GM23338 (cell line): ENCODE measurements around the gene PRKCH. TPM values are rescaled to one million over a fixed set of nuclear protein-coding genes. Genes with fewer than 3 reads are reported as not detected.

Source experiments
- ATAC-seq: fragments of 200-7000 bp; cut with Tn5 transposase; 3 replicates; pipeline ENCODE4 v1.9.1; 2020
- DNase-seq: peaks from one replicate; pipeline ENCODE4 v3.0.0-alpha.2; 2015; ENCODE audit warnings: low spot score
- H2AFZ ChIP-seq: fragments of 200-600 bp; sonication (generic); 2 replicates; pipeline ENCODE4 v1.8.0; 2016; ENCODE audit warnings: antibody characterized with exemption, mild to moderate bottlenecking, moderate library complexity
- H3F3A ChIP-seq: fragments of 200-600 bp; sonication (generic); replicated peaks from 2 replicates; pipeline ENCODE4 v1.8.0; 2017; ENCODE audit warnings: antibody characterized with exemption, mixed run types, low read depth
- H3K27ac ChIP-seq: fragments of 200-600 bp; sonication (generic); 2 replicates; pipeline ENCODE4 v1.6.1; 2016; ENCODE audit warnings: low read depth
- H3K27me3 ChIP-seq: fragments of 200-600 bp; sonication (generic); 2 replicates; pipeline ENCODE4 v1.8.0; 2016; ENCODE audit warnings: mild to moderate bottlenecking, mixed run types, moderate library complexity; ENCODE audit not compliant: insufficient read depth
- H3K36me3 ChIP-seq: fragments of 200-600 bp; sonication (generic); 2 replicates; pipeline ENCODE4 v1.8.0; 2016; ENCODE audit warnings: mild to moderate bottlenecking; ENCODE audit not compliant: insufficient read depth
- H3K4me1 ChIP-seq: fragments of 200-600 bp; sonication (generic); 2 replicates; pipeline ENCODE4 v1.8.0; 2016; ENCODE audit warnings: mild to moderate bottlenecking, moderate library complexity; ENCODE audit not compliant: insufficient read depth
- H3K4me2 ChIP-seq: fragments of 200-600 bp; sonication (generic); 2 replicates; pipeline ENCODE4 v1.7.1; 2017; ENCODE audit warnings: mixed run types
- H3K4me3 ChIP-seq: fragments of 200-600 bp; sonication (generic); 2 replicates; pipeline ENCODE4 v1.6.1; 2016; ENCODE audit warnings: mixed run types
- H3K79me2 ChIP-seq: fragments of 200-600 bp; sonication (generic); replicated peaks from 2 replicates; pipeline ENCODE4 v1.8.0; 2017; ENCODE audit warnings: mild to moderate bottlenecking; ENCODE audit not compliant: insufficient read depth
- H3K9me2 ChIP-seq: fragments of 200-600 bp; sonication (generic); 2 replicates; pipeline ENCODE4 v1.8.0; 2017; ENCODE audit not compliant: insufficient read depth
- H4K20me1 ChIP-seq: fragments of 200-600 bp; sonication (generic); replicated peaks from 2 replicates; pipeline ENCODE4 v1.8.0; 2017; ENCODE audit warnings: mild to moderate bottlenecking; ENCODE audit not compliant: insufficient read depth
- H3K27ac Mint-ChIP-seq: 2 replicates; pipeline ENCODE4 v1.8.0; 2020; ENCODE audit warnings: inconsistent platforms, mild to moderate bottlenecking, moderate library complexity, mixed read lengths
- H3K27me3 Mint-ChIP-seq: 3 replicates; pipeline ENCODE4 v1.8.0; 2022; ENCODE audit warnings: low read depth, mild to moderate bottlenecking, moderate library complexity, mixed read lengths, inconsistent platforms; ENCODE audit not compliant: insufficient read depth, poor library complexity
- H3K36me3 Mint-ChIP-seq: 3 replicates; pipeline ENCODE4 v1.8.0; 2021; ENCODE audit warnings: low read depth, mild to moderate bottlenecking, inconsistent platforms, moderate library complexity, mixed read lengths
- H3K4me1 Mint-ChIP-seq: 3 replicates; pipeline ENCODE4 v1.8.0; 2020; ENCODE audit warnings: mild to moderate bottlenecking, inconsistent platforms, mixed read lengths
- H3K4me3 Mint-ChIP-seq: 3 replicates; pipeline ENCODE4 v1.8.0; 2021; ENCODE audit warnings: moderate library complexity, mild to moderate bottlenecking, inconsistent platforms, mixed read lengths
- H3K9me3 Mint-ChIP-seq: 3 replicates; pipeline ENCODE4 v1.8.0; 2020; ENCODE audit warnings: moderate library complexity, mild to moderate bottlenecking, inconsistent platforms, mixed read lengths
- CREB1 ChIP-seq: fragments of 250-450 bp; sonication (Bioruptor Pico); IDR thresholded peaks from 2 replicates; pipeline ENCODE4 v1.5.0; 2020; ENCODE audit warnings: low read depth, mild to moderate bottlenecking, moderate library complexity
- CTCF ChIP-seq, 2 experiments: fragments of 200-600 bp in 1 of 2; sonication (generic) in 1 of 2; conservative IDR thresholded peaks; 2 replicates each; pipeline versions ENCODE4 v1.5.1 to v1.6.1; 2016 to 2017; ENCODE audit warnings: antibody characterized with exemption in 2 of 2, low read depth in 2 of 2, mild to moderate bottlenecking in 2 of 2, moderate library complexity in 1 of 2
- ETS1 ChIP-seq: IDR thresholded peaks from 2 replicates; pipeline ENCODE4 v1.6.1; 2016; ENCODE audit warnings: antibody characterized with exemption
- EZH2 ChIP-seq: fragments of 200-600 bp; sonication (generic); IDR thresholded peaks from one replicate; pipeline ENCODE4 v1.8.0; 2017; ENCODE audit warnings: antibody characterized with exemption, mild to moderate bottlenecking, low read depth; ENCODE audit not compliant: unreplicated experiment
- EZH2phosphoT487 ChIP-seq: fragments of 200-600 bp; sonication (generic); IDR thresholded peaks from one replicate; pipeline ENCODE4 v1.8.1; 2018; ENCODE audit warnings: antibody characterized with exemption; ENCODE audit not compliant: unreplicated experiment
- JUNB ChIP-seq: IDR thresholded peaks from one replicate; pipeline ENCODE4 v1.6.1; 2016; ENCODE audit warnings: antibody characterized with exemption; ENCODE audit not compliant: unreplicated experiment
- NANOG ChIP-seq: IDR thresholded peaks from 2 replicates; pipeline ENCODE4 v1.6.1; 2016; ENCODE audit warnings: antibody characterized with exemption, borderline replicate concordance
- POLR2AphosphoS5 ChIP-seq: IDR thresholded peaks from 2 replicates; pipeline ENCODE4 v1.6.1; 2016; ENCODE audit warnings: antibody characterized with exemption, low read depth
- REST ChIP-seq: IDR thresholded peaks from one replicate; pipeline ENCODE4 v1.6.1; 2018; ENCODE audit warnings: antibody characterized with exemption; ENCODE audit not compliant: unreplicated experiment
- STAT1 ChIP-seq: IDR thresholded peaks from one replicate; pipeline ENCODE4 v1.6.1; 2016; ENCODE audit warnings: antibody characterized with exemption; ENCODE audit not compliant: unreplicated experiment
- ZNF114 ChIP-seq: fragments of 250-450 bp; sonication (Bioruptor Pico); IDR thresholded peaks from 2 replicates; pipeline ENCODE4 v1.5.0; 2020; ENCODE audit warnings: mild to moderate bottlenecking, moderate library complexity
- ZNF331 ChIP-seq: fragments of 250-450 bp; sonication (Bioruptor Pico); IDR thresholded peaks from 2 replicates; pipeline ENCODE4 v1.5.0; 2020; ENCODE audit warnings: low read depth, mild to moderate bottlenecking, moderate library complexity
- ZNF462 ChIP-seq: fragments of 250-450 bp; sonication (Bioruptor Pico); IDR thresholded peaks from 2 replicates; pipeline ENCODE4 v1.5.0; 2020; ENCODE audit warnings: mild to moderate bottlenecking, moderate library complexity
- polyA plus RNA-seq: library from polyadenylated mRNA; unstranded; fragments of >200 nt; fragmentation: Nextera tagmentation; extraction: Ambion mirVana; gene quantifications from 2 replicates; pipeline ENCODE4 v1.2.1, GENCODE V29; 2016
- total RNA-seq: library from RNA; depleted of rRNA; stranded (reverse); fragments of >200 nt; shearing (Covaris generic); gene quantifications from 2 replicates; pipeline ENCODE4 v1.2.3, GENCODE V29; 2014

Gene PRKCH
- total and polyA plus RNA-seq, 2 experiments from 2014 or later: 5.4 to 10.1 TPM

GRCh38 chr14:61346793-61347192, 25.4 kb downstream of the PRKCH start:
- Mint-ChIP-seq H3K4me1 (peaks cover 2% of the 10 kb centered on the region; the same call in 2 of the 3 replicates), H3K36me3 (no peaks in the 10 kb centered on the region), H3K27me3 (no peaks in the 10 kb centered on the region), H3K9me3 (no peaks in the 10 kb centered on the region), H3K27ac (no peak overlapping the region), H3K4me3 (no peak overlapping the region)
- H3K4me2 ChIP-seq: no peak overlapping the region
- TF ChIP-seq CTCF (conservative IDR thresholded peaks at IDR 0.05; ENCODE audit: low read depth in 2 of 2) (no peak), REST (no peak), POLR2AphosphoS5 (no peak), JUNB (no peak), NANOG (no peak), ZNF331 (no peak), STAT1 (no peak), ZNF462 (CRISPR knock-in tag) (no peak), CREB1 (CRISPR knock-in tag) (no peak), ETS1 (no peak), ZNF114 (CRISPR knock-in tag) (no peak), EZH2 (no peak), EZH2phosphoT487 (no peak)
- no peaks in the 10 kb centered on the region for H4K20me1 ChIP-seq
- ATAC-seq: no peak
- H3F3A ChIP-seq: no peaks in the 10 kb centered on the region
- H3K79me2 ChIP-seq: no peaks in the 10 kb centered on the region
- H2AFZ ChIP-seq: no peak overlapping the region
- DNase-seq: no peak
- no peaks in the 10 kb centered on the region for H3K36me3 ChIP-seq
- H3K4me1 ChIP-seq: no peaks in the 10 kb centered on the region
- H3K27me3 ChIP-seq: no peaks in the 10 kb centered on the region
- no peak overlapping the region for H3K4me3 ChIP-seq
- no peak overlapping the region for H3K27ac ChIP-seq
- H3K9me2 ChIP-seq: 0 out of 2 replicates have a peak, but pooled peaks cover under 1% of the 10 kb centered on the region
